ENCODE data around the gene CLDN10.
"Not testable (repeated sequence)": the region's sequence is repeated elsewhere in the genome, so short reads cannot be mapped to it uniquely, and the experiment has no call there.

The CLDN10 gene

DNA sequence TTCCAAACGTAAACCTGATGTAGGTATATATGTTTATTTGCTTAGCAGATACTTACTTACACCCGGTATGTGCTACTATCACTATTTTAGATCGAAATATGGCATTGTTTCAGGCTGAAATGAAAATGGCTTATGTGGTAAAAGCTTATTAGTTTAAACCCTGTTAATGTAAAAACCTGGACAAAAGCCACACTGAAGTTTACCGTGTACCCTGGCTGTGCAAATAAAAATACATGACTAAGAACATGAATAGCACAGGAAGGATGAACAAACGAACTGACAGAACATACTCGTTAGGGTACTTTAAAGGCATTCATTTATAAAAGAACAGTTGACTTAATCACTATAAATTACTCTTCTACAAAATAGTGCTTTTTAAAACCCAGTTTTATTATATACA is 6.6 kb downstream of the CLDN10 start:
- no peaks in the 10 kb centered on the region for H3K79me2 ChIP-seq (ENCODE audit: low read length)
- H3K27ac ChIP-seq (ENCODE audit: low read length) = no peak overlapping the region
- no peak for TF ChIP-seq CTCF (IDR thresholded peaks at IDR 0.05; ENCODE audit: low read depth, low read length)
- no peak for TF ChIP-seq EZH2phosphoT487 (IDR thresholded peaks at IDR 0.05; ENCODE audit: low read depth)
- no peaks in the 10 kb centered on the region for H3K4me1 ChIP-seq (ENCODE audit: low read length)
- H3K9me3 ChIP-seq (ENCODE audit: insufficient read depth, low read length) = no peaks in the 10 kb centered on the region
- no peak overlapping the region for H2AFZ ChIP-seq (ENCODE audit: low read depth, low read length)
- no peaks in the 10 kb centered on the region for H3K36me3 ChIP-seq (replicated peaks; ENCODE audit: low read depth, low read length)
- no peaks in the 10 kb centered on the region for H4K20me1 ChIP-seq (ENCODE audit: insufficient read depth, low read length)
- peaks cover 48% of the 10 kb centered on the region for H3K27me3 ChIP-seq (ENCODE audit: low read depth, low read length)
- H3K4me2 ChIP-seq (ENCODE audit: low read length) = no peak overlapping the region
- H3K4me3 ChIP-seq (ENCODE audit: low read length) = no peak overlapping the region
- H3K9ac ChIP-seq (ENCODE audit: low read length) = no peak overlapping the region

DNA sequence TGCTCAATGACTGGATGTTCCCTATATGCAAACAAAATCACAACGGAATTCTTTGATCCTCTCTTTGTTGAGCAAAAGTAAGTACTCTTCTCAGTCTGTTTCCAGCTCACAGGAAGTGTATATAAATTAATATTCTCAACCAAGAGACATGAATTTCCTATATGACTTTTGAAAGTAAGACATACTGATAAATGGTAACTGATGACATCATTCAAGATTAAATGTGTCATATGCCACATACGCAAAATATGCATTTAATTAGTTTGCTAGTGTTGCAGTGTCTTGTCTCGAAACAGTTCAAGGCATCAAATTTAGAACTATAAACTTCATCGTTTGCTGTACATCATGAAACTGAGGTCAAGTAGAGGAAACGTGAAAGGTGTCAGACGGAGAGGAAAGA is 7.9 kb downstream of the CLDN10 start:
- Histone ChIP-seq H3K9me3 (ENCODE audit: insufficient read depth, low read length) (no peaks in the 10 kb centered on the region), H3K9ac (ENCODE audit: low read length) (no peak overlapping the region), H4K20me1 (ENCODE audit: insufficient read depth, low read length) (no peaks in the 10 kb centered on the region), H3K36me3 (replicated peaks; ENCODE audit: low read depth, low read length) (no peaks in the 10 kb centered on the region), H3K79me2 (ENCODE audit: low read length) (no peaks in the 10 kb centered on the region), H3K4me2 (ENCODE audit: low read length) (no peak overlapping the region), H3K27me3 (ENCODE audit: low read depth, low read length) (peaks cover 53% of the 10 kb centered on the region), H3K4me1 (ENCODE audit: low read length) (no peaks in the 10 kb centered on the region), H3K4me3 (ENCODE audit: low read length) (no peak overlapping the region), H2AFZ (ENCODE audit: low read depth, low read length) (no peak overlapping the region), H3K27ac (ENCODE audit: low read length) (no peak overlapping the region)
- TF ChIP-seq EZH2phosphoT487 (IDR thresholded peaks at IDR 0.05; ENCODE audit: low read depth) (no peak), CTCF (IDR thresholded peaks at IDR 0.05; ENCODE audit: low read depth, low read length) (no peak)

GRCh38 chr13:95564091-95564490 is 11.6 kb downstream of the CLDN10 start:
- no peak overlapping the region for H2AFZ ChIP-seq (ENCODE audit: low read depth, low read length)
- no peaks in the 10 kb centered on the region for H3K4me1 ChIP-seq (ENCODE audit: low read length)
- no peak overlapping the region for H3K4me2 ChIP-seq (ENCODE audit: low read length)
- H3K79me2 ChIP-seq (ENCODE audit: low read length) = no peaks in the 10 kb centered on the region
- TF ChIP-seq CTCF (IDR thresholded peaks at IDR 0.05; ENCODE audit: low read depth, low read length) (no peak), EZH2phosphoT487 (IDR thresholded peaks at IDR 0.05; ENCODE audit: low read depth) (no peak)
- H4K20me1 ChIP-seq (ENCODE audit: insufficient read depth, low read length) = no peaks in the 10 kb centered on the region
- no peak overlapping the region for H3K9ac ChIP-seq (ENCODE audit: low read length)
- H3K9me3 ChIP-seq (ENCODE audit: insufficient read depth, low read length) = no peaks in the 10 kb centered on the region
- no peak overlapping the region for H3K27ac ChIP-seq (ENCODE audit: low read length)
- H3K27me3 ChIP-seq (ENCODE audit: low read depth, low read length) = peaks cover 35% of the 10 kb centered on the region
- no peak overlapping the region for H3K4me3 ChIP-seq (ENCODE audit: low read length)
- no peaks in the 10 kb centered on the region for H3K36me3 ChIP-seq (replicated peaks; ENCODE audit: low read depth, low read length)

- Histone ChIP-seq H3K36me3 (replicated peaks; ENCODE audit: low read depth, low read length) (no peaks in the 10 kb centered on the region), H3K27ac (ENCODE audit: low read length) (no peak overlapping the region), H4K20me1 (ENCODE audit: insufficient read depth, low read length) (no peaks in the 10 kb centered on the region), H3K4me3 (ENCODE audit: low read length) (no peak overlapping the region), H3K79me2 (ENCODE audit: low read length) (no peaks in the 10 kb centered on the region), H3K27me3 (ENCODE audit: low read depth, low read length) (peaks cover 29% of the 10 kb centered on the region), H3K4me2 (ENCODE audit: low read length) (no peak overlapping the region), H3K9me3 (ENCODE audit: insufficient read depth, low read length) (no peaks in the 10 kb centered on the region), H3K9ac (ENCODE audit: low read length) (no peak overlapping the region), H2AFZ (ENCODE audit: low read depth, low read length) (no peak overlapping the region), H3K4me1 (ENCODE audit: low read length) (no peaks in the 10 kb centered on the region)
- TF ChIP-seq CTCF (IDR thresholded peaks at IDR 0.05; ENCODE audit: low read depth, low read length) = no peak
- no peak for TF ChIP-seq EZH2phosphoT487 (IDR thresholded peaks at IDR 0.05; ENCODE audit: low read depth)
Observed at GRCh38 chr13:95564733-95565291, 12.3 kb downstream of the CLDN10 start.

- not testable (repeated sequence) for H3K9me3 ChIP-seq (ENCODE audit: insufficient read depth, low read length); H3K4me3 ChIP-seq (ENCODE audit: low read length); H3K27ac ChIP-seq (ENCODE audit: low read length); H3K4me1 ChIP-seq (ENCODE audit: low read length); H3K9ac ChIP-seq (ENCODE audit: low read length); H2AFZ ChIP-seq (ENCODE audit: low read depth, low read length); H3K4me2 ChIP-seq (ENCODE audit: low read length); H3K36me3 ChIP-seq (replicated peaks; ENCODE audit: low read depth, low read length); H4K20me1 ChIP-seq (ENCODE audit: insufficient read depth, low read length); H3K79me2 ChIP-seq (ENCODE audit: low read length)
- peaks cover 22% of the 10 kb centered on the region for H3K27me3 ChIP-seq (ENCODE audit: low read depth, low read length)
Observed at GRCh38 chr13:95565758-95566157, 13.2 kb downstream of the CLDN10 start.

Data from OCI-LY3 (cell line).